ENCODE results near the gene PPP1R37.

- TF ChIP-seq MAX (IDR thresholded peaks at IDR 0.05) (peak; percentile 78), RXRA (IDR thresholded peaks at IDR 0.05) (peak; percentile 47 to 48), CTCF (IDR thresholded peaks at IDR 0.05; ENCODE audit: low read depth, low read length, missing input control) (no peak), ATF3 (IDR thresholded peaks at IDR 0.05) (peak; percentile 13), HNF4A (conservative IDR thresholded peaks at IDR 0.05) (peak; percentile 52 to 63), GABPA (IDR thresholded peaks at IDR 0.05 in 1 of 2, conservative IDR thresholded peaks at IDR 0.05 in 1 of 2) (peak in 1 of 2 donors; percentile 74), FOXA1 (IDR thresholded peaks at IDR 0.05) (no peak), EGR1 (IDR thresholded peaks at IDR 0.05; ENCODE audit: low read depth in 2 of 2) (peak in 1 of 2 donors; percentile 53), RAD21 (IDR thresholded peaks at IDR 0.05) (peak in 1 of 2 donors; percentile 29), REST (IDR thresholded peaks at IDR 0.05) (no peak)
Measured at GRCh38 chr19:45091031-45091923, 1.7 kb upstream of the PPP1R37 start.
